ENCODE data around the gene LDB2.

The LDB2 gene

DNA sequence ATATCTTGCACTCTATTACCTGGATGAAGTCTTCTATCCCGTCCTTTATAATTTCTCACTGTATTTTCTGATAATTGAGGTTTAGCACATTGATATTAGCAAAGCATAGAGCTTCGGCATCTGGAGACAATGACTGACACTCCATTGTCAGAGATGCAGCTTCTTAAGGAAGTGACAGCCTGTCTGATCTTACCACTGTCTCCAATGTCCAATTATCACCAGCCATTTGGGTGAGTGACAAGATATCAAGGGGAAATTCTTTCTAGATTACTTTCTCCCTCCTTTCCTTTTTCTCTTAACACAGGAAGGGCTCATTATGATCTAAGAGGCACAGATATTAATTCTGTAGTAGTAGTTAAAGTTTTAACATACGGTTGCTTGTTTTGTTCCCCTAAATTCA lies 86.4 kb downstream of the LDB2 start:
- Histone ChIP-seq H3K27ac (ENCODE audit: low read depth, low read length) (no peak overlapping the region), H3K9me2 (replicated peaks; ENCODE audit: control insufficient read depth, low read length) (no peaks in the 10 kb centered on the region), H3K4me3 (ENCODE audit: low read length) (no peak overlapping the region), H4K20me1 (ENCODE audit: control insufficient read depth, insufficient read depth, low read depth, low read length) (no peaks in the 10 kb centered on the region), H3K36me3 (ENCODE audit: control insufficient read depth, low read length) (no peaks in the 10 kb centered on the region), H3K27me3 (ENCODE audit: control insufficient read depth, low read length) (no peaks in the 10 kb centered on the region), H3K9me3 (ENCODE audit: control insufficient read depth, insufficient read depth, low read length) (no peaks in the 10 kb centered on the region), H3F3A (ENCODE audit: control insufficient read depth, insufficient read depth) (no peaks in the 10 kb centered on the region), H3K4me2 (ENCODE audit: low read length) (no peak overlapping the region), H3K79me2 (ENCODE audit: control insufficient read depth, low read length) (no peaks in the 10 kb centered on the region), H3K4me1 (ENCODE audit: control insufficient read depth, low read length) (no peaks in the 10 kb centered on the region)
- TF ChIP-seq, protein P1, sequence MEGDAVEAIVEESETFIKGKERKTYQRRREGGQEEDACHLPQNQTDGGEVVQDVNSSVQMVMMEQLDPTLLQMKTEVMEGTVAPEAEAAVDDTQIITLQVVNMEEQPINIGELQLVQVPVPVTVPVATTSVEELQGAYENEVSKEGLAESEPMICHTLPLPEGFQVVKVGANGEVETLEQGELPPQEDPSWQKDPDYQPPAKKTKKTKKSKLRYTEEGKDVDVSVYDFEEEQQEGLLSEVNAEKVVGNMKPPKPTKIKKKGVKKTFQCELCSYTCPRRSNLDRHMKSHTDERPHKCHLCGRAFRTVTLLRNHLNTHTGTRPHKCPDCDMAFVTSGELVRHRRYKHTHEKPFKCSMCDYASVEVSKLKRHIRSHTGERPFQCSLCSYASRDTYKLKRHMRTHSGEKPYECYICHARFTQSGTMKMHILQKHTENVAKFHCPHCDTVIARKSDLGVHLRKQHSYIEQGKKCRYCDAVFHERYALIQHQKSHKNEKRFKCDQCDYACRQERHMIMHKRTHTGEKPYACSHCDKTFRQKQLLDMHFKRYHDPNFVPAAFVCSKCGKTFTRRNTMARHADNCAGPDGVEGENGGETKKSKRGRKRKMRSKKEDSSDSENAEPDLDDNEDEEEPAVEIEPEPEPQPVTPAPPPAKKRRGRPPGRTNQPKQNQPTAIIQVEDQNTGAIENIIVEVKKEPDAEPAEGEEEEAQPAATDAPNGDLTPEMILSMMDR (IDR thresholded peaks at IDR 0.05; ENCODE audit: low read depth, low read length, poor library complexity, severe bottlenecking), result no peak
- TF ChIP-seq EZH2phosphoT487 (IDR thresholded peaks at IDR 0.05; ENCODE audit: borderline replicate concordance, low read length), result no peak

GRCh38 chr4:16809943-16810342 lies 88.5 kb downstream of the LDB2 start:
- no peaks in the 10 kb centered on the region for H3K36me3 ChIP-seq (ENCODE audit: control insufficient read depth, low read length)
- H3K4me2 ChIP-seq (ENCODE audit: low read length), result no peak overlapping the region
- H3F3A ChIP-seq (ENCODE audit: control insufficient read depth, insufficient read depth), result no peaks in the 10 kb centered on the region
- no peaks in the 10 kb centered on the region for H3K4me1 ChIP-seq (ENCODE audit: control insufficient read depth, low read length)
- no peaks in the 10 kb centered on the region for H3K79me2 ChIP-seq (ENCODE audit: control insufficient read depth, low read length)
- no peaks in the 10 kb centered on the region for H3K27me3 ChIP-seq (ENCODE audit: control insufficient read depth, low read length)
- no peak overlapping the region for H3K4me3 ChIP-seq (ENCODE audit: low read length)
- no peaks in the 10 kb centered on the region for H3K9me2 ChIP-seq (replicated peaks; ENCODE audit: control insufficient read depth, low read length)
- H3K27ac ChIP-seq (ENCODE audit: low read depth, low read length), result no peak overlapping the region
- H4K20me1 ChIP-seq (ENCODE audit: control insufficient read depth, insufficient read depth, low read depth, low read length), result no peaks in the 10 kb centered on the region
- TF ChIP-seq, protein P1 (IDR thresholded peaks at IDR 0.05; ENCODE audit: low read depth, low read length, poor library complexity, severe bottlenecking), result no peak
- TF ChIP-seq EZH2phosphoT487 (IDR thresholded peaks at IDR 0.05; ENCODE audit: borderline replicate concordance, low read length), result no peak
- no peaks in the 10 kb centered on the region for H3K9me3 ChIP-seq (ENCODE audit: control insufficient read depth, insufficient read depth, low read length)

DNA sequence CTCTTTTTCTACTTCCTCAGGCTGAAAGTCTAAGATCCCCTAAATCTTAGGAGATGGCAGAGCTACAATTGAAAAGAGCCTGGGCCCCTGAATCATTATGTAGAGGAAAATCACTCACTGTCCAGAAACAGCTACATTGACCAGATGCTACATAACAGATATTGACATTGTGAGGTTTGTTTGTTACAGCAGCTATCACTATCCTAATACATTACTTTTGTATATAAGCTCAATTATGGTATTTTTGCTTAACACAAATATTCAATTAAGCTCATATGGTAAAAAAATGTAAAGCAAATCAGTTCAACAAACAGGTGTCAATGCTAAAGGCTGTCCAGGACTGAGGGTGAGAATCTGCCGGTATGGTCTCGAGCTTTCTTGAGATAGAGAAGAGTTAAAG lies 89.4 kb downstream of the LDB2 start:
- no peak overlapping the region for H3K4me3 ChIP-seq (ENCODE audit: low read length)
- H3K36me3 ChIP-seq (ENCODE audit: control insufficient read depth, low read length), result no peaks in the 10 kb centered on the region
- no peaks in the 10 kb centered on the region for H3K79me2 ChIP-seq (ENCODE audit: control insufficient read depth, low read length)
- no peaks in the 10 kb centered on the region for H3F3A ChIP-seq (ENCODE audit: control insufficient read depth, insufficient read depth)
- H3K4me2 ChIP-seq (ENCODE audit: low read length), result no peak overlapping the region
- TF ChIP-seq, protein P1 (IDR thresholded peaks at IDR 0.05; ENCODE audit: low read depth, low read length, poor library complexity, severe bottlenecking), result no peak
- TF ChIP-seq EZH2phosphoT487 (IDR thresholded peaks at IDR 0.05; ENCODE audit: borderline replicate concordance, low read length), result no peak
- no peaks in the 10 kb centered on the region for H3K9me3 ChIP-seq (ENCODE audit: control insufficient read depth, insufficient read depth, low read length)
- H4K20me1 ChIP-seq (ENCODE audit: control insufficient read depth, insufficient read depth, low read depth, low read length), result no peaks in the 10 kb centered on the region
- no peak overlapping the region for H3K27ac ChIP-seq (ENCODE audit: low read depth, low read length)
- H3K27me3 ChIP-seq (ENCODE audit: control insufficient read depth, low read length), result no peaks in the 10 kb centered on the region
- no peaks in the 10 kb centered on the region for H3K4me1 ChIP-seq (ENCODE audit: control insufficient read depth, low read length)
- no peaks in the 10 kb centered on the region for H3K9me2 ChIP-seq (replicated peaks; ENCODE audit: control insufficient read depth, low read length)

GRCh38 chr4:16807355-16807754 lies 91.1 kb downstream of the LDB2 start:
- no peaks in the 10 kb centered on the region for H4K20me1 ChIP-seq (ENCODE audit: control insufficient read depth, insufficient read depth, low read depth, low read length)
- no peaks in the 10 kb centered on the region for H3K9me2 ChIP-seq (replicated peaks; ENCODE audit: control insufficient read depth, low read length)
- H3K27me3 ChIP-seq (ENCODE audit: control insufficient read depth, low read length), result no peaks in the 10 kb centered on the region
- no peaks in the 10 kb centered on the region for H3K36me3 ChIP-seq (ENCODE audit: control insufficient read depth, low read length)
- H3F3A ChIP-seq (ENCODE audit: control insufficient read depth, insufficient read depth), result no peaks in the 10 kb centered on the region
- no peak overlapping the region for H3K4me3 ChIP-seq (ENCODE audit: low read length)
- H3K27ac ChIP-seq (ENCODE audit: low read depth, low read length), result no peak overlapping the region
- H3K4me1 ChIP-seq (ENCODE audit: control insufficient read depth, low read length), result no peaks in the 10 kb centered on the region
- TF ChIP-seq, protein P1 (IDR thresholded peaks at IDR 0.05; ENCODE audit: low read depth, low read length, poor library complexity, severe bottlenecking), result no peak
- TF ChIP-seq EZH2phosphoT487 (IDR thresholded peaks at IDR 0.05; ENCODE audit: borderline replicate concordance, low read length), result no peak
- no peak overlapping the region for H3K4me2 ChIP-seq (ENCODE audit: low read length)
- H3K79me2 ChIP-seq (ENCODE audit: control insufficient read depth, low read length), result no peaks in the 10 kb centered on the region
- H3K9me3 ChIP-seq (ENCODE audit: control insufficient read depth, insufficient read depth, low read length), result no peaks in the 10 kb centered on the region
